GM12865 (cell line): ENCODE data around the gene MTX1.

ENCODE experiments used
- DNase-seq: peaks from one replicate; pipeline ENCODE4 v3.0.0; 2010; ENCODE audit warnings: low read depth
- H3K4me3 ChIP-seq: 2 replicates; pipeline ENCODE4 v1.5.1; 2011; ENCODE audit warnings: mild to moderate bottlenecking, low read depth, low read length, control low read depth
- CTCF ChIP-seq: IDR thresholded peaks from 2 replicates; pipeline ENCODE4 v1.5.1; 2011; ENCODE audit warnings: low read length, control low read depth, low read depth, inconsistent platforms; ENCODE audit not compliant: insufficient read depth; ENCODE audit errors: missing control alignments

MTX1 gene

GRCh38 chr1:155256058-155256852 is 47.8 kb downstream of the MTX1 start:
- H3K4me3 ChIP-seq: no peak overlapping the region
- TF ChIP-seq CTCF: no peak

GRCh38 chr1:155260276-155260675 is 51.8 kb downstream of the MTX1 start:
- H3K4me3 ChIP-seq: no peak overlapping the region
- no peak for TF ChIP-seq CTCF
- no peak for DNase-seq

More at GRCh38 chr1:155256058-155256852, 47.8 kb downstream of the MTX1 start:
- DNase-seq: no peak

- peak overlapping the region; percentile 84 for H3K4me3 ChIP-seq
- no peak for TF ChIP-seq CTCF
- peak; percentile 59 for DNase-seq
Measured at GRCh38 chr1:155261493-155261851, 53.0 kb downstream of the MTX1 start.

GRCh38 chr1:155261852-155262673 is 53.6 kb downstream of the MTX1 start, which contains the start of gene SCAMP3:
Gene SCAMP3, minus strand, starts transcription at chr1:155262360. Its CDS starts 209 bp downstream, at chr1:155262151.
- DNase-seq: peak; percentile 98
- peak within 1 kb of the TSS; percentile 84 for H3K4me3 ChIP-seq
- no peak for TF ChIP-seq CTCF

GRCh38 chr1:155263067-155263466 is 54.6 kb downstream of the MTX1 start:
- DNase-seq: no peak

More at GRCh38 chr1:155263067-155263466, 54.6 kb downstream of the MTX1 start:
- no peak overlapping the region for H3K4me3 ChIP-seq
- TF ChIP-seq CTCF: no peak
